Measurements from ENCODE around the gene GARS1. TPM values are rescaled to one million over a fixed set of nuclear protein-coding genes. Genes with fewer than 3 reads are reported as not detected.

GARS1 gene
- total and polyA plus RNA-seq, 9 of the 15 experiments (the other 6 are each of a cell fraction or from before 2014, with no cell fraction given) = 142 to 769 (median 272) TPM

GRCh38 chr7:30661926-30662325 lies 67.2 kb downstream of the GARS1 start:
- Histone ChIP-seq H3K27me3 (ENCODE audit: control insufficient read depth in 2 of 2, insufficient read depth in 2 of 2, low read length in 2 of 2) (peaks cover 4 to 57% of the 10 kb centered on the region in 2 experiments; a peak in 4 of 5 replicates), H3K79me2 (ENCODE audit: control insufficient read depth, insufficient read depth, low read length) (no peaks in the 10 kb centered on the region), H3K4me2 (ENCODE audit: insufficient read depth, low read length) (no peak overlapping the region), H3K27ac (ENCODE audit: extremely low read depth, low read depth, low read length) (no peak overlapping the region), H4K20me1 (replicated peaks; ENCODE audit: control insufficient read depth, insufficient read depth, low read length) (peaks cover 4% of the 10 kb centered on the region; the same call in 1 of the 2 replicates), H2AFZ (ENCODE audit: low read depth, low read length) (no peak overlapping the region), H3K9ac (ENCODE audit: insufficient read depth in 1 of 2, low read depth in 2 of 2, low read length in 2 of 2) (no peak overlapping the region), H3K4me1 (replicated peaks in 1 of 2; ENCODE audit: control insufficient read depth in 2 of 2, insufficient read depth in 2 of 2, low read length in 2 of 2) (no peaks in the 10 kb centered on the region), H3K36me3 (ENCODE audit: control insufficient read depth, insufficient read depth, low read length) (no peaks in the 10 kb centered on the region), H3K4me3 (no peak overlapping the region), H3K9me3 (replicated peaks; ENCODE audit: control insufficient read depth, insufficient read depth, low read depth, low read length) (no peaks in the 10 kb centered on the region), H3K9me1 (ENCODE audit: control insufficient read depth, insufficient read depth, low read length) (peaks cover 4% of the 10 kb centered on the region)
- WGBS (ENCODE audit: insufficient coverage, low coverage, missing lambda C conversion rate) = 0% methylated on average over 6 of the region's 6 CpGs
- DNase-seq (ENCODE audit: extremely low read depth in 1 of 4, low spot score in 3 of 4) (no peak), FAIRE-seq (no peak), ATAC-seq (no peak)
- TF ChIP-seq MAZ (CRISPR knock-in tag; conservative IDR thresholded peaks at IDR 0.05 in 1 of 2, IDR thresholded peaks at IDR 0.05 in 1 of 2) = no peak
- in situ Hi-C loops (cut with MboI) = no loop called here
- intact Hi-C loops (cut with micrococcal nuclease) = no loop called here
- CTCF ChIA-PET (ENCODE audit: low intra/inter-chr PET ratio) = no interaction called here
- BruUV-seq (replicated peaks) = no TSS peak
- POLR2A ChIA-PET = interaction anchor here (0.7 to 1.5 kb wide), 3 partner anchors 10 to 309 kb away, joined by 3 to 4 read pairs (median 3); no protein-coding TSS in a partner anchor

GRCh38 chr7:30662431-30662939 lies 67.8 kb downstream of the GARS1 start:
- no peak for ATAC-seq
- H3K9me3 ChIP-seq (replicated peaks; ENCODE audit: control insufficient read depth, insufficient read depth, low read depth, low read length) = no peaks in the 10 kb centered on the region
- no TSS peak for BruUV-seq (replicated peaks)
- no peaks in the 10 kb centered on the region for H3K4me1 ChIP-seq (replicated peaks in 1 of 2; ENCODE audit: control insufficient read depth in 2 of 2, insufficient read depth in 2 of 2, low read length in 2 of 2)
- peaks cover 4 to 55% of the 10 kb centered on the region in 2 experiments; a peak in 4 of 5 replicates for H3K27me3 ChIP-seq (ENCODE audit: control insufficient read depth in 2 of 2, insufficient read depth in 2 of 2, low read length in 2 of 2)
- H3K9me1 ChIP-seq (ENCODE audit: control insufficient read depth, insufficient read depth, low read length) = peaks cover 4% of the 10 kb centered on the region
- no peak for FAIRE-seq
- TF ChIP-seq ZNF133 (CRISPR knock-in tag; IDR thresholded peaks at IDR 0.05) (no peak), ZBTB7A (IDR thresholded peaks at IDR 0.05; ENCODE audit: borderline replicate concordance, control insufficient read depth, low read depth, low read length) (no peak)
- CTCF ChIA-PET (ENCODE audit: low intra/inter-chr PET ratio) = no interaction called here
- H3K36me3 ChIP-seq (ENCODE audit: control insufficient read depth, insufficient read depth, low read length) = no peaks in the 10 kb centered on the region
- 0% methylated on average over 8 of the region's 9 CpGs for WGBS (ENCODE audit: insufficient coverage, low coverage, missing lambda C conversion rate)
- in situ Hi-C loops (cut with MboI) (no loop called here), intact Hi-C loops (cut with micrococcal nuclease) (no loop called here)
- H2AFZ ChIP-seq (ENCODE audit: low read depth, low read length) = no peak overlapping the region
- H3K79me2 ChIP-seq (ENCODE audit: control insufficient read depth, insufficient read depth, low read length) = no peaks in the 10 kb centered on the region
- H3K9ac ChIP-seq (ENCODE audit: insufficient read depth in 1 of 2, low read depth in 2 of 2, low read length in 2 of 2) = no peak overlapping the region
- H3K4me3 ChIP-seq = no peak overlapping the region
- no peak for DNase-seq (ENCODE audit: extremely low read depth in 1 of 4, low spot score in 3 of 4)
- no peak overlapping the region for H3K27ac ChIP-seq (ENCODE audit: extremely low read depth, low read depth, low read length)
- H4K20me1 ChIP-seq (replicated peaks; ENCODE audit: control insufficient read depth, insufficient read depth, low read length) = peaks cover 4% of the 10 kb centered on the region; the same call in 1 of the 2 replicates
- H3K4me2 ChIP-seq (ENCODE audit: insufficient read depth, low read length) = no peak overlapping the region
- POLR2A ChIA-PET = interaction anchor here (0.5 to 1.5 kb wide), 5 partner anchors 9 to 310 kb away, joined by 3 to 4 read pairs (median 3); no protein-coding TSS in a partner anchor
